B cell (primary cell): ENCODE measurements around the gene ZNF521.

Experiments
- CTCF ChIP-seq: fragments of 200-600 bp; IDR thresholded peaks from one replicate; pipeline ENCODE4 v1.8.0; 2022; ENCODE audit warnings: antibody characterized with exemption, mild to moderate bottlenecking
- EZH2 ChIP-seq: IDR thresholded peaks from 2 replicates; pipeline ENCODE4 v1.6.1; 2012; ENCODE audit warnings: borderline replicate concordance, low read depth, mild to moderate bottlenecking, moderate library complexity, low read length; ENCODE audit not compliant: insufficient read depth, poor library complexity, severe bottlenecking

GRCh38 chr18:25353080-25353479 lies 1.1 kb upstream of the ZNF521 start:
- no peak for TF ChIP-seq CTCF
- TF ChIP-seq EZH2: no peak
